CD14-positive monocyte (primary cell): Measurements from ENCODE around the gene CFAP57. TPM values are rescaled to one million over a fixed set of nuclear protein-coding genes. Genes with fewer than 3 reads are reported as not detected.
A peak's percentile ranks its signal among the peaks of the same experiment; 100 is the strongest.

Source experiments
- DNase-seq, 3 donors: peaks; one replicate each; pipeline ENCODE4 v3.0.0-alpha.2; 2011 to 2022
- H2AFZ ChIP-seq: 2 replicates; pipeline ENCODE4 v1.6.0; 2012; ENCODE audit warnings: mild to moderate bottlenecking, low read depth, low read length, inconsistent platforms; ENCODE audit not compliant: insufficient read depth, poor library complexity, severe bottlenecking
- H3K27ac ChIP-seq, 2 donors: 1 replicate in 1 of 2; 2 replicates in 1 of 2; pipeline ENCODE4 v1.5.1; 2012 to 2013; ENCODE audit warnings: low read length in 2 of 2, control low read depth in 1 of 2, inconsistent platforms in 1 of 2, low read depth in 1 of 2, mild to moderate bottlenecking in 1 of 2
- H3K27me3 ChIP-seq, 2 donors: one replicate each; pipeline versions ENCODE4 v1.6.0 to v1.6.1; 2011 to 2013; ENCODE audit warnings: low read length in 2 of 2; ENCODE audit not compliant: control insufficient read depth in 2 of 2, insufficient read depth in 2 of 2
- H3K36me3 ChIP-seq, 2 donors: replicated peaks in 1 of 2; 1 replicate in 1 of 2; 2 replicates in 1 of 2; pipeline versions ENCODE4 v1.5.1 to v1.6.1; 2012 to 2013; ENCODE audit warnings: low read length in 2 of 2, control low read depth in 1 of 2, inconsistent platforms in 1 of 2, mild to moderate bottlenecking in 1 of 2; ENCODE audit not compliant: insufficient read depth in 2 of 2, control insufficient read depth in 1 of 2
- H3K4me1 ChIP-seq, 2 donors: 1 replicate in 1 of 2; 2 replicates in 1 of 2; pipeline versions ENCODE4 v1.5.1 to v1.6.1; 2012 to 2013; ENCODE audit warnings: low read length in 2 of 2, control low read depth in 1 of 2, inconsistent platforms in 1 of 2, mild to moderate bottlenecking in 1 of 2, moderate library complexity in 1 of 2; ENCODE audit not compliant: insufficient read depth in 2 of 2, control insufficient read depth in 1 of 2
- H3K4me2 ChIP-seq: replicated peaks from 2 replicates; pipeline ENCODE3; 2012; ENCODE audit warnings: low read length, moderate library complexity, mild to moderate bottlenecking; ENCODE audit not compliant: poor library complexity, severe bottlenecking; ENCODE audit errors: extremely low read depth
- H3K4me3 ChIP-seq, 3 experiments: fragments of 200-600 bp in 1 of 3; sonication (generic) in 1 of 3; replicated peaks in 1 of 3; 1 replicate in 2 of 3; 2 replicates in 1 of 3; pipeline ENCODE4 v1.5.1; 2011 to 2013; ENCODE audit warnings: low read length in 3 of 3, mild to moderate bottlenecking in 3 of 3, control low read depth in 2 of 3, low read depth in 2 of 3, inconsistent platforms in 1 of 3, moderate library complexity in 1 of 3
- H3K79me2 ChIP-seq: 2 replicates; pipeline ENCODE4 v1.6.0; 2012; ENCODE audit warnings: mild to moderate bottlenecking, control low read depth, inconsistent platforms, low read length, moderate library complexity; ENCODE audit not compliant: insufficient read depth
- H3K9ac ChIP-seq: 2 replicates; pipeline ENCODE4 v1.6.0; 2017; ENCODE audit warnings: low read length, mild to moderate bottlenecking; ENCODE audit not compliant: insufficient read depth, poor library complexity, severe bottlenecking
- H3K9me3 ChIP-seq, 2 donors: replicated peaks in 1 of 2; 1 replicate in 1 of 2; 2 replicates in 1 of 2; pipeline versions ENCODE4 v1.5.1 to v1.6.1; 2012 to 2013; ENCODE audit warnings: low read length in 2 of 2, control low read depth in 1 of 2; ENCODE audit not compliant: control insufficient read depth in 1 of 2, insufficient read depth in 1 of 2
- H4K20me1 ChIP-seq: 2 replicates; pipeline ENCODE4 v1.6.0; 2012; ENCODE audit warnings: mild to moderate bottlenecking, low read length, control low read depth, moderate library complexity; ENCODE audit not compliant: insufficient read depth
- H3K27ac Mint-ChIP-seq, 7 donors: one replicate each; pipeline ENCODE4 v1.8.0; 2020; ENCODE audit warnings: mild to moderate bottlenecking in 7 of 7, mixed read lengths in 7 of 7, moderate library complexity in 6 of 7, inconsistent platforms in 2 of 7
- H3K27me3 Mint-ChIP-seq, 3 donors: one replicate each; pipeline ENCODE4 v1.8.0; 2021 to 2022; ENCODE audit warnings: low read depth in 3 of 3, mild to moderate bottlenecking in 3 of 3, mixed read lengths in 3 of 3, moderate library complexity in 3 of 3, inconsistent platforms in 1 of 3
- H3K36me3 Mint-ChIP-seq, 2 donors: one replicate each; pipeline ENCODE4 v1.8.0; 2020; ENCODE audit warnings: mixed read lengths in 2 of 2, inconsistent platforms in 1 of 2, mild to moderate bottlenecking in 1 of 2
- H3K4me1 Mint-ChIP-seq: one replicate; pipeline ENCODE4 v1.8.0; 2020; ENCODE audit warnings: mild to moderate bottlenecking, mixed read lengths
- H3K4me3 Mint-ChIP-seq, 2 donors: one replicate each; pipeline ENCODE4 v1.8.0; 2020; ENCODE audit warnings: mild to moderate bottlenecking in 2 of 2, mixed read lengths in 2 of 2, moderate library complexity in 1 of 2
- H3K9me3 Mint-ChIP-seq, 7 donors: one replicate each; pipeline ENCODE4 v1.8.0; 2020 to 2022; ENCODE audit warnings: mixed read lengths in 7 of 7, mild to moderate bottlenecking in 6 of 7, moderate library complexity in 6 of 7, inconsistent platforms in 2 of 7
- CTCF ChIP-seq: fragments of 200-600 bp; IDR thresholded peaks from one replicate; pipeline ENCODE4 v1.8.0; 2022; ENCODE audit warnings: antibody characterized with exemption, mild to moderate bottlenecking
- WGBS: methylation state at CpG from one replicate; pipeline ENCODE4 v1.1.5; 2013; ENCODE audit warnings: missing lambda C conversion rate; ENCODE audit not compliant: insufficient coverage; 5-methylcytosine and 5-hydroxymethylcytosine counted together
- intact Hi-C, 2 donors: fragments of 100-400 bp; cut with micrococcal nuclease; formaldehyde crosslinking; loops; one replicate each; pipeline versions ENCODE4 v1.15.0 to v1.15.1; 2023
- polyA plus RNA-seq, 3 donors: library from polyadenylated mRNA; depleted of rRNA in 1 of 3; unstranded in 2 of 3; stranded (reverse) in 1 of 3; fragments of 300-500 nt in 2 of 3; fragments of >200 nt in 1 of 3; fragmentation: Illumina TruSeq in 2 of 3; gene quantifications; 1 replicate in 2 of 3; 2 replicates in 1 of 3; pipeline ENCODE4 v1.2.3, GENCODE V29; 2012 to 2021

Gene CFAP57
- polyA plus RNA-seq, 3 donors = 0.01 to 0.05 TPM; not detected in 1

GRCh38 chr1:43269627-43270375, 97.7 kb downstream of the CFAP57 start, which contains the start of gene TMEM125:
Gene TMEM125, plus strand, starts transcription at chr1:43269983. Its CDS starts 2,740 bp downstream, at chr1:43272723.
- WGBS = 89% methylated on average over 7 of the region's 7 CpGs
- DNase-seq = no peak
- peak within 1 kb of the TSS; percentile 65 to 76 for H3K4me3 Mint-ChIP-seq
- Histone ChIP-seq H3K4me2 (peak within 1 kb of the TSS; percentile 45), H3K9ac (no peak within 1 kb of the TSS), H3K27ac (no peak within 1 kb of the TSS), H3K9me3 (no peaks in the 10 kb centered on the region), H2AFZ (peak within 1 kb of the TSS; percentile 68), H4K20me1 (no peaks in the 10 kb centered on the region), H3K79me2 (no peaks in the 10 kb centered on the region), H3K36me3 (no peaks in the 10 kb centered on the region), H3K4me1 (peaks cover 17 to 20% of the 10 kb centered on the region in 2 donors), H3K4me3 (peak within 1 kb of the TSS in 1 of 3 experiments; percentile 53), H3K27me3 (no peaks in the 10 kb centered on the region)
- peaks cover 22% of the 10 kb centered on the region for H3K4me1 Mint-ChIP-seq
- TF ChIP-seq CTCF = no peak
- intact Hi-C loops = no loop called here
- H3K9me3 Mint-ChIP-seq = peaks cover 0 to 7% (median 2%) of the 10 kb centered on the region in 7 donors
- no peaks in the 10 kb centered on the region for H3K36me3 Mint-ChIP-seq
- no peak within 1 kb of the TSS for H3K27ac Mint-ChIP-seq
- H3K27me3 Mint-ChIP-seq = peaks cover 2 to 11% (median 9%) of the 10 kb centered on the region in 3 donors

GRCh38 chr1:43270421-43271095, 98.4 kb downstream of the CFAP57 start:
- Mint-ChIP-seq H3K27ac (no peak overlapping the region), H3K4me3 (peak overlapping the region; percentile 65 to 76), H3K36me3 (no peaks in the 10 kb centered on the region), H3K4me1 (peaks cover 26% of the 10 kb centered on the region), H3K27me3 (peaks cover 2 to 11% (median 9%) of the 10 kb centered on the region in 3 donors), H3K9me3 (peaks cover 0 to 7% (median 3%) of the 10 kb centered on the region in 7 donors)
- DNase-seq = no peak
- Histone ChIP-seq H3K4me3 (peak overlapping the region in 1 of 3 experiments; percentile 53), H3K27ac (no peak overlapping the region), H3K27me3 (no peaks in the 10 kb centered on the region), H3K9me3 (no peaks in the 10 kb centered on the region), H3K9ac (no peak overlapping the region), H2AFZ (peak overlapping the region; percentile 68), H4K20me1 (no peaks in the 10 kb centered on the region), H3K79me2 (no peaks in the 10 kb centered on the region), H3K4me2 (peak overlapping the region; percentile 45), H3K36me3 (no peaks in the 10 kb centered on the region), H3K4me1 (peaks cover 18 to 22% of the 10 kb centered on the region in 2 donors)
- WGBS = 2% methylated on average over 24 of the region's 29 CpGs
- intact Hi-C loops = no loop called here
- no peak for TF ChIP-seq CTCF
